Stimulated activated CD8-positive, alpha-beta memory T cell treated with anti-CD3 and anti-CD28 coated beads, Interleukin-4, amount 100 ng/mL, for 48 hours (primary cell): ENCODE results near the gene ERH.
"Not testable (repeated sequence)": the region's sequence is repeated elsewhere in the genome, so short reads cannot be mapped to it uniquely, and the experiment has no call there.

Experiments
- DNase-seq: peaks from one replicate; pipeline ENCODE4 v3.0.0-alpha.2; 2020

ERH gene

GRCh38 chr14:69398053-69398817 lies at the start of gene ERH, which contains the start of gene SLC39A9:
TSS of gene ERH (minus strand) at chr14:69398299. CDS start at chr14:69398233, 66 bp downstream.
TSS of gene SLC39A9 (plus strand) at chr14:69398692. CDS start at chr14:69399370, 678 bp downstream.
- peak; percentile 94 for DNase-seq

GRCh38 chr14:69443296-69443805 lies 45.3 kb upstream of the ERH start:
- no peak for DNase-seq

- no peak for DNase-seq
Measured at GRCh38 chr14:69441948-69442347, 43.8 kb upstream of the ERH start.

GRCh38 chr14:69439521-69440270 lies 41.6 kb upstream of the ERH start:
- no peak for DNase-seq

GRCh38 chr14:69432364-69432763 lies 34.3 kb upstream of the ERH start:
- no peak for DNase-seq

GRCh38 chr14:69430306-69430939 lies 32.3 kb upstream of the ERH start:
- no peak for DNase-seq

GRCh38 chr14:69429643-69430042 lies 31.5 kb upstream of the ERH start:
- no peak for DNase-seq

- no peak for DNase-seq
Measured at GRCh38 chr14:69428289-69428998, 30.3 kb upstream of the ERH start.

GRCh38 chr14:69427596-69427995 lies 29.5 kb upstream of the ERH start:
- no peak for DNase-seq

GRCh38 chr14:69424149-69424923 lies 26.2 kb upstream of the ERH start:
- DNase-seq, result no peak

- no peak for DNase-seq
Measured at GRCh38 chr14:69423279-69423678, 25.2 kb upstream of the ERH start.

- DNase-seq, result not testable (repeated sequence)
Measured at GRCh38 chr14:69416087-69416486, 18.0 kb upstream of the ERH start.

GRCh38 chr14:69413483-69413882 lies 15.4 kb upstream of the ERH start:
- no peak for DNase-seq

- no peak for DNase-seq
Measured at GRCh38 chr14:69408331-69408960, 10.3 kb upstream of the ERH start.

GRCh38 chr14:69405762-69406161 lies 7.7 kb upstream of the ERH start:
- DNase-seq, result no peak

GRCh38 chr14:69404883-69405282 lies 6.8 kb upstream of the ERH start:
- DNase-seq, result no peak

GRCh38 chr14:69404478-69404877 lies 6.4 kb upstream of the ERH start:
- no peak for DNase-seq

GRCh38 chr14:69401841-69402240 lies 3.7 kb upstream of the ERH start:
- no peak for DNase-seq

GRCh38 chr14:69400154-69400553 lies 2.1 kb upstream of the ERH start:
- no peak for DNase-seq

GRCh38 chr14:69399750-69400149 lies 1.7 kb upstream of the ERH start:
- DNase-seq, result no peak

GRCh38 chr14:69398818-69399210 lies 715 bp upstream of the ERH start:
- DNase-seq, result no peak

GRCh38 chr14:69395929-69396328 lies 2.2 kb downstream of the ERH start:
- DNase-seq, result no peak
